GM18511 (cell line): Measurements from ENCODE around the gene STAM.

ENCODE experiments used
- ATAC-seq: cut with Tn5 transposase; IDR thresholded peaks from one replicate; pipeline ENCODE4 v1.9.1; 2021; ENCODE audit warnings: mild to moderate bottlenecking, moderate library complexity; ENCODE audit not compliant: unreplicated experiment

The STAM gene

DNA sequence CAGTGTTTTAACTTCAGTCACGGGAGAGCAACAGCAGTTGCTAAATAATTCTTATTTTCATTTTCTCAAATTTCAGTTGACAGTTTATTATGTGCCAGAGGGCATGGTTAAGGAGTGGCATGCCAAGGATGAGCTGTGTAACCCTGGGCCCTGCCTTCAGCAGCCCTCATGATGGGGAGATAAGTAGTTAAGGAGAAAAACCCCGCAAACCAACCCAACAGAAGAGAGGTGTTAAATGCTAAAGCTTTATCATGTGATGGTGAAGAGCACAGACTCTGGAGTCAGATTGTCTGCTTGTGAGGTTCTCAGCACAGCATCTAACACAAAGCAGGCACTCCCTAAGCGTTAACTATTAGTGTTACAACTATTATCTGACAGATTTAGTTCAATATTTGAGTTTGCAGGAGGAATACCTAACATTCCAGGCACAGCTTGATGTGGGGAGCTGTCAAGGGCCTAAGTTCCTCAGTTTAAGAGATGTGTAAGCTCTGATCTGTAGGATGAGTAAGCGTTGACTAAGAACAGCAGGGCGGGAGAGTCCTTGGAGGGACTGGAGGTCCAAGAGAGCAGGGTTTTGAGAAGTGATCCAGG, 29.6 kb downstream of the STAM start:
- no peak for ATAC-seq

DNA sequence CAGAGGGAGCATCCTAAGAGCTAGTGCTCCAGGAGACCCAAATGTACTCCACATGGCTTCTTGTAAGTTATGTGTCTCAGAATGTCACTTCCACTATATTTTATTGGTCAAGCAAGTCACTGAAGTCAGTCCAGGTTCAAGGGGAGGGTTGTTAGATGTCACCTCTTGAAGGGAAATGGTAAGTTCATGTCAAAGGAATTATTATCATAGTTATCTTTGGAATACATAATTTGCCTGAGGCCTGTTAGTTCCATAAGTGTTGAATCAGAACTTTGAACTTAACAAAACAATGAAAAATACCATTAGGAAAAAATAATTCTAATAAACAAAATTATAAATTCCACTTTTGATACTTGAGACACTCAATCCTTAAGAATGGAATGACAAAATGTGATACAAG, 30.6 kb downstream of the STAM start:
- ATAC-seq = no peak

- ATAC-seq = no peak
Measured at GRCh38 chr10:17675638-17676037, 31.7 kb downstream of the STAM start.

GRCh38 chr10:17676919-17677318, 33.0 kb downstream of the STAM start:
- no peak for ATAC-seq

DNA sequence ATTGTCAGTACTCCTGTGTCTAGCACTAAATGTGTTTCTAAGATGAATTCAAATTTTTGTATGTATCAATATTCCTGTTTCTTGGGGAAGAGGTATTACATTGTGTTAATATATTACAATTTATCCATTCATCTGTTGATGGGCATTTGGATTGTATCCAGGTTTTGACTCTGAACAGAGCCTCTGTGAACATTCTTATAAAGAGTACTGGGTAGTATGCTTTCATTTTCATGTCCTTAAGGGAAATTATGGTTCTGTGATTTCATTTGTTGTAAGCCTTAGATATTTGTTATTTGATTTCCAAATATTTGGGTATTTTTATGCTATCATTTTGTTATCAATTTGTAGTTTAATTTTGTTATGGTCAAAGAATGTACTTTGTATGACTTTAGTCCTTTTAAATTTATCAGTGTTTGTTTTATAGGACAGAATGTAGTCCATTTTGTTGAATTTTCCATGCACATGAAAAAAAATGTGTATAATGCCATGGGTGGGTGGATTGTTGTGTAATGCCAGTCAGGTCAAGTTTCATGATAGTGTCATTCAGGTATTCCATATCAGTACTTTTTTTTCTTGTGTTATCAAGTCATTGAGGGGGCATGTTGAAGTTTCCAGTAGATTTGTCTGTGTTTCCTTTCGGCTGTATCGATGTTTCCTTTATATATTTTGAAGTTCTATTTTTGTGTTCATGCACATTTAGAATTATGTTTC, 38.4 kb downstream of the STAM start:
- no peak for ATAC-seq

DNA sequence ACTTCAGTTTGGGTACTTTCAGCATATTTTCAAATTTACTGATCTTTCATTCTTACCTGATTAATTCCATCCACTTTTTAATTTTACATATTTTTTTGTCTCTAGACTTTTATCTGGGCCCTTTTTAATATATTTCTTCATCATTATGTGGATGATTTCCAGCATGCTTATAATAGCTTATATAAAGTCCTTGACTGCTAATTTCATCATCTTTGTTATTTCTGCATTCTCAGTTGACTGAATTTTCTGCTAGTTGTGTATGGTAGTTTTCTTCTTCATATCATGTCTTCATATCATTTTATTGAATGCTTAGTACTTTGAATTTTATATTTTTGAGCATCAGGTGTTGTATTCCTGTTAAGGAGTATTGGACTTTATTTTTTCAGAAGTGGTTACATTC, 39.6 kb downstream of the STAM start:
- ATAC-seq = no peak

DNA sequence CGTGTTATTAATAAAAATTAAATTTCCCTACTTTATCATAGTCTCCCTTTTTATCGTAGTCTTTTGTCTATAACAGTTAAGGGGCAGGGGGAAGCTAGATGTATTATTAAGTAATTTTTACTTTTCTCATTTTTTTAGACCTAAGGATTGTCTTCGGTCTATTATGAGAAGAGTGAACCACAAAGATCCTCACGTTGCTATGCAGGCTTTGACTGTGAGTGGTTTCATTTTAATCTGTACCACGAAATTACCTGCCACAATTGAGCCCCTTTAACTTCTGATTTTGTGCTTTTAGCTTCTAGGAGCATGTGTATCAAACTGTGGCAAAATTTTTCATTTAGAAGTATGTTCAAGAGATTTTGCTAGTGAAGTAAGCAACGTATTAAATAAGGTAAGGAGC, 40.6 kb downstream of the STAM start:
- ATAC-seq = peak; percentile 70

DNA sequence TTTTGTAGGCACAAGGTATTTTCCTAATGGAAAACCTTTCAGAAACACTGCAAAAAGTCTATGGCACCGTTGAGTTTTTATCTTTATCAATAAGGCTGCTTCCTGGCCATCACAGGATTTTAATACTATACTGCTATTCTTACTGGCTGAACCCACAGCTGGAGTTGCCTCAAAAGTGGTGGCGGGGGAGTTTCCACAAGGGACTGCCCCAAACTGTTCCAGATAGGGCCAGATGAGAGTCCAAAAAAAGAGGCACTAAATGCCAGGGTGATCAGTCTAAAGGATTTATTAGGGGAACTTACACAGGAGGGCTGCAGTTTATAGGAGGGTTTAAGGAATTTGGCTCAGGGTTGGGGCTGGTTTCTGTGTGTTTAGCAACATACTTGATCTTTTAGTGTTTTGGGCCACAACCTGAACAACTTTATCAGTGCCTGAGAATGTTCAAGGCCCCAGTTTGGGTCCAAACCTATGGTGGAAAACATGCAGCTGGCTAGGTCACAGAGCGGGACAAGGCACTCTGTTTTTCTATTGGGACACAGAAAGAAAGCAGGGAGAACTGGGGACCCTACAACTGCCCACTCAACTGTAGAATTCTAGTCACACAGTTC, 41.4 kb downstream of the STAM start:
- ATAC-seq = peak; percentile 73

DNA sequence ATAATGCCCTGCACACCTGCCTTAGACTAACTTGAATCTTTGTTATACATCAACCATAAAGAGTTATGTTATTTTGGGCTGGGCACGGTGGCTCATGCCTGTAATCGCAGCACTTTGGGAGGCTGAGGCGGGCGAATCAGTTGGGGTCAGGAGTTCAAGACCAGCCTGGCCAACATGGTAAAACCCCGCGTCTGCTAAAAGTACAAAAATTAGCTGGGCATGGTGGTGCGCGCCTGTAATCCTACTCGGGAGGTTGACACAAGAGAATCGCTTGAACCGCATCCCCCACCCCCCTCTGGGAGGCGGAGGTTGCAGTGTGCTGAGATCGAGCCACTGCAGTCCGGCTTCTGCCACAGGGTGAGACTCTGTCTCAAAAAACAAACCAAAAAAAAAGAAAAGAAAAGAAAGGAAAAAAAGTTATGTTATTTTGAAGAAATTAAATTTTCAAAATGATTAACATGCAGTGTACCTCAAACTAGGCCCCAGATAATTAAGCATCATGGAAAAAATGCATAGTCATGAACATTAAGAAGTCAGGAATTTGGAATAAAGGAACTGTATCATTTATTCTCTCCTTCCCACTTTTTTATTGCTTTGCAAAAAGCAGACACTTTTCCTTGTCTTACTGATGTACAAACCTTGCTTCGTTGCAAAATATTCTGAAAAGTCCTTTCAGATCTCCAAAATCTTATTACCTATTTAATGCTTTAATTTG, 43.3 kb downstream of the STAM start:
- no peak for ATAC-seq

DNA sequence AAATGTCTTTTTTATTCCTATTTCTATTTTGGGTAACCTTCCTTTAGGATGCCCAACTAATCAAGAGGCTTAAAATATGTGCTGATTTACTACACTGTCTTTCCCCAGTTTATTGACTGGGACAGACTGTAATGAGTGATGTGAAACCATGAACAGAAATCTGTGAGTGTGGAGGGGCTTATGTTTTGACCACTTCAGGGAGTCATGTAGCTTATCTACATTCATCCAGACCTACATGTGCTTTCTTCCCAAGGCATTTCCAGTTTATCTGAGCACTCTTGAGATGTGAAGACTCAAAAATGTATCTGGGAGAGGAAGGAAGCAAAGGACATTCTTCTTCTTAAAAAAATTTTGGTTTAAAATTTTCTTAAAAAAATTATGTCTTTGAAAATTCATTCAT, 45.2 kb downstream of the STAM start:
- no peak for ATAC-seq

GRCh38 chr10:17693009-17693408, 49.1 kb downstream of the STAM start:
- no peak for ATAC-seq

- no peak for ATAC-seq
Measured at GRCh38 chr10:17698696-17699095, 54.7 kb downstream of the STAM start.

GRCh38 chr10:17701301-17701700, 57.4 kb downstream of the STAM start:
- no peak for ATAC-seq

- no peak for ATAC-seq
Measured at GRCh38 chr10:17703706-17704105, 59.8 kb downstream of the STAM start.

DNA sequence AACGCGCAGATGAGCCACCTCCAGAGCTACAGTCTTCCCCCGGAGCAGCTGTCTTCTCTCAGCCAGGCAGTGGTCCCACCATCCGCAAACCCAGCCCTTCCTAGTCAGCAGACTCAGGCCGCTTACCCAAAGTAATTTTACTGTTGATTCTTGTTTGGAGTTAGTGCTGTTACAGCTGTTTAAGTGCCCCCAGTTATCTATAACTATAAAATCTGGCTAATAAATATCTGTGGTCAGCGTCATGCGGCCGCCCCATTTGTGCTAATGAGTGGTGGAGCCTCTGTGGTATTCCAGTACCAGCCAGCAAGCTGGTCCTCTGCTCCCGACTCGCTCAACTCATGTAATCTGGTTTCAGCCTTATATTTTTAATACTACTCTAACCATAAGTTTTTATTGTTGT, 64.9 kb downstream of the STAM start:
- no peak for ATAC-seq

DNA sequence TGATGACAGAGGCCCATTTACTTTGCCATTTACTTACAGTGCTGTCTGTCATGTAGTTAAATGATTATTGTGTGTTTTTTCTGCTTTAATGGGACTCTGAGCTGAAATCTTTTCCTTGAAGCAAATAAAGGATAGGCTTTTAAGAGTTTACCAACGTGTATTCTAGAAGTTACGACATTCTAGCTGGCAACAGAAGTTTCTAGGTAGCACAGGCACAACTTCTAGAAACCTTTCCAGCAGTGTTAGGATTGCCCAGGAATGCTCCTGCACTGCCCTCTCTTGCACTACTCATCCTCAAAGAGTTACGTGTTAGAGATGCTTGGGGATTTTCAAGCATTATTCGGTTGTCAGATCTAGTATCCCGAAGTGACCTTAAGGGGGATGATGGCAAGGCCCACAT, 65.5 kb downstream of the STAM start:
- no peak for ATAC-seq

- ATAC-seq = no peak
Measured at GRCh38 chr10:17710181-17710580, 66.2 kb downstream of the STAM start.

- no peak for ATAC-seq
Measured at GRCh38 chr10:17712053-17712452, 68.1 kb downstream of the STAM start.

DNA sequence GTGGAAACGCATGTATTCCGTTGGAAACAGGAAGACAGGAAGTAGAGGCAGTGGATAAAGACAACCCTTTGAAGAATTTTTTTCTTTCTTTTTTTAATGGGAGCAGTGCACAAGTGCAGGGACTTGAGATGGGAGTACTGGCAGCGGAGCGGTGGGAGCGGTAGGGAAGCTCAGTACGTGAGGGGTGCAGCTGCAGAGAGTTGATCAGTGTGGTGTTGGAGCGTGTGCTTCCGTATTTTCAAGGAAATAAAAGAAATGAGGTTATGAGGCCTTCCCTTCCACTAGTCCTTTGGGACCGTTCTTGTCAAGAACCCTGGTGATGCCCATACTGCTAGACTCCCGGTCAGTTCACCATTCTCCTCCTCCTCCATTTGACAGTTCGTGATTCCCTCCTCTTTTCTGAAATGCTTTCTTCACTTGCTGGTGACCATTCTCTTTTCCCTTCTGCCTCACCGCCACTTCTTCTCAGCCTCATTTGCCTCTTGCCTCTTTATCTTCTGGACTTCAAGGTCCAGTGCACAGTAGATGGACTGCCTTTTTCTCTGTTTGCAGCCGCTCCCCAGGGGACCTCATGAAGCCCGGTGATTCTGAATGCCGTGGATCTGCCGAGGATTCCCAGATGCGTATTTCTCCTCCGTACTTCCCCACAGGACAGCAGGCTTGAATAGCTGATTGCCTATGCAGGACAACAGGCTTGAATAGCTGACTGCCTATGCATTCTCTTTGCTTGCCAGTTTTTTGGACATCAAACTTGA, 68.9 kb downstream of the STAM start:
- no peak for ATAC-seq

- ATAC-seq = no peak
Measured at GRCh38 chr10:17713758-17714157, 69.8 kb downstream of the STAM start.

GRCh38 chr10:17716161-17716560, 72.2 kb downstream of the STAM start:
- ATAC-seq = no peak
